Ectodermal cell (in vitro differentiated cells): Measurements from ENCODE around the gene KRT7.

Source experiments
- H3K27ac ChIP-seq: 2 replicates; pipeline ENCODE4 v1.7.0; 2013; ENCODE audit warnings: mild to moderate bottlenecking, low read depth, low read length; ENCODE audit not compliant: insufficient read depth, poor library complexity, severe bottlenecking
- H3K27me3 ChIP-seq: 2 replicates; pipeline ENCODE4 v1.7.0; 2013; ENCODE audit warnings: mild to moderate bottlenecking, low read length; ENCODE audit not compliant: insufficient read depth, control insufficient read depth, poor library complexity, severe bottlenecking
- H3K36me3 ChIP-seq: one replicate; pipeline ENCODE4 v1.7.0; 2013; ENCODE audit warnings: low read length; ENCODE audit not compliant: control insufficient read depth, insufficient read depth
- H3K4me1 ChIP-seq: one replicate; pipeline ENCODE4 v1.7.0; 2013; ENCODE audit warnings: low read length; ENCODE audit not compliant: control insufficient read depth, insufficient read depth
- H3K4me3 ChIP-seq: 2 replicates; pipeline ENCODE4 v1.7.0; 2013; ENCODE audit warnings: low read depth, low read length, control low read depth; ENCODE audit not compliant: insufficient read depth
- H3K9me3 ChIP-seq: 2 replicates; pipeline ENCODE4 v1.7.0; 2013; ENCODE audit warnings: mild to moderate bottlenecking, low read length, moderate library complexity; ENCODE audit not compliant: control insufficient read depth
- WGBS, 2 experiments: methylation state at CpG; one replicate each; pipeline ENCODE4 v1.1.7; 2013; ENCODE audit warnings: missing lambda C conversion rate in 2 of 2; 5-methylcytosine and 5-hydroxymethylcytosine counted together

KRT7 gene

DNA sequence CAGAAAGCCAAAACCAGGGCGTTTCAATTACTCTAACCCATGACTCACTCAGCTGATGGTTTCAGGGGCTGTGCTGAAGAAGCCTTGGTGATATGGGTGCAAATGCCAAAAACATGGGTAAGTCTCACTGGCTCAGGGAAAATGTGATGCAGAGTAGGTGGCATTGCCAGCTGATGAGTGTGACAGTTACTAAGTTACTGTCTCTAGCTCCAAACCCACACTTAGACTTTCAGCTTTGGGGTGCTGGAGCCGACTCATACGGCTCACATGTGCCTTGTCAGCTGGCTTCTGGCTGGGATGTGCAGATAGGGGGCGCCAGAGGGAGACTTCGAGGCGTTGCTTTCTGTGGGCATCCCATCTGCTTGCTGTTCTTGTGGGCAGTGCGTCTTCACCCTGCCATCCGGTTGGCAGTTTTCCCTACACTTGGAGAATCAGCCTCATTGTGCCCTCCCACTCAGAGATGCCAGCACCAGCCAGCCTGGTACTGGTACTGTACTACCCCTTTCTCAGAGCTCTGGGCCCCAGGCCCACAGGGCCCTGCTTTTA is 11.1 kb upstream of the KRT7 start:
- Histone ChIP-seq H3K9me3 (no peaks in the 10 kb centered on the region), H3K27ac (no peak overlapping the region), H3K4me1 (no peaks in the 10 kb centered on the region), H3K27me3 (peaks cover 6% of the 10 kb centered on the region), H3K4me3 (no peak overlapping the region), H3K36me3 (no peaks in the 10 kb centered on the region)
- WGBS, 2 experiments: 24 to 25% methylated on average over 8 of the region's 8 CpGs

DNA sequence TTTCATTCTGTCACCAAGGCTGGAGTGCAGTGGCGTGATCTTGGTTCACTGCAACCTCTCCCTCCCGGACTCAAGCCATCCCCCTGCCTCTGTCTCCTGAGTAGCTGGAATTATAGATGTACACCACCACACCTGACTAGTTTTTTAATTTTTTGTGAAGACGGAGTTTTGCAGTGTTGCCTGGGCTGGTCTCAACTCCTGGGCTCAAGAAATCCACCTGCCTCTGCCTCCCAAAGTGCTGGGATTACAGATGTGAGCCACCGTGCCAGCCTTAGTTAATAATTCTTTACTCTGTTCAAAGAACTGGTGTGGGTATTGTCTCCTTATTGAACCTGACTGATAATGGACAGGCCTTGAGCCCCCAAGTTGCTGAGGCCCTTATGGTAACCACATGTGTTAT is 10.4 kb upstream of the KRT7 start:
- 94 to 98% methylated on average over 4 of the region's 4 CpGs for WGBS, 2 experiments
- Histone ChIP-seq H3K36me3 (no peaks in the 10 kb centered on the region), H3K4me1 (no peaks in the 10 kb centered on the region), H3K9me3 (no peaks in the 10 kb centered on the region), H3K4me3 (no peak overlapping the region), H3K27me3 (peaks cover 6% of the 10 kb centered on the region), H3K27ac (no peak overlapping the region)

DNA sequence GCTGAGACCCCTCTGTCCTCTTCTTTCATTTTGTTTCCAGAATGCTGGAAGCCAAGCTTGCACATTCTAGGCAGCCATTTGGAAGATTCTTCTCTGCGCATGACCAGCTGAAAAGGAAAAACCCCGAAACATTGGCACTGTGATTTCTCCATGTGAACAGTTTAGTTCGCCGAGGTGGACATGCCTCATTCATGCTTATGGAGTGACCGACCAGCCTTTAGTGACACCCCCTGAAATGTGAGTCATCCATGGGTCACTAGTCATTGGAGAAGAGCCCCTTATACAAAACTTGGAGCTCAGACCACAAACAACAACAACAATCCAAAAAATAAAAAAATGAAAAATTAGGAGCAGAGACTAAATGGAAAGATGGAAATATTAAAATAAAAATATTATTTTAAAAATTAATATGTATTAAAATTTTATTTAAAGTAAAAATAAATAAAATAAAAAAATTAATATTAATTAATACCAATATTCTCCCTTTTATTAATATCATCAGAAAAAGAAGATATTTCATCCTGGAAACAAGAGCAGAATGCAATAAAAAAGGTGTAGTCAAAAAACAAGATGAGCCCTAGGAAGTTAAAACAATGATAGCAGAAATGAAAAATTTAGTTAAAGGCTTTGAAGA is 9.5 kb upstream of the KRT7 start:
- H3K9me3 ChIP-seq: no peaks in the 10 kb centered on the region
- no peaks in the 10 kb centered on the region for H3K36me3 ChIP-seq
- WGBS, 2 experiments: 91 to 95% methylated on average over 5 of the region's 5 CpGs

DNA sequence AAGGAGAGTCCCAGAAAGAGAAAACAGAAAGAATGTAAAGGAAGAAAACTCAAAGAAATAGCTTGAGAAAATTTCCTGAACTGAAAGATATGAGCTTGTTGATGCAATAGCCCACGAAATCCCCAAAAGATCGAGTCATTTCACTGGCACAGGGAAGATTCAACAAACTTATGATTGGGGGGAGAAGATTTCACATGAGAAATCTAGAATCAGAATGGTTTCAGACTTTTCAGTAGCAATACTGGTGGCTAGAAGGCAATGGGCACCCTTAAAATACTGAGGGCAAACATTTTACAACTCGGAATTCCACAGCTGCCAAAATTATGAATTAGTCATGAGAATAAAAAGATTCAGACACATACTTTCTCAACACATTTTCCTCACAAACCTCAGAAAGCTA is 8.9 kb upstream of the KRT7 start:
- no peak overlapping the region for H3K4me3 ChIP-seq
- peaks cover 6% of the 10 kb centered on the region for H3K27me3 ChIP-seq
- H3K4me1 ChIP-seq: no peaks in the 10 kb centered on the region
- no peak overlapping the region for H3K27ac ChIP-seq
- H3K36me3 ChIP-seq: no peaks in the 10 kb centered on the region
- WGBS, 2 experiments: 89 to 92% methylated on average over 3 of the region's 3 CpGs
- H3K9me3 ChIP-seq: no peaks in the 10 kb centered on the region

More for the DNA sequence above, 9.5 kb upstream of the KRT7 start:
- Histone ChIP-seq H3K4me3 (no peak overlapping the region), H3K27me3 (peaks cover 6% of the 10 kb centered on the region), H3K4me1 (no peaks in the 10 kb centered on the region), H3K27ac (no peak overlapping the region)

DNA sequence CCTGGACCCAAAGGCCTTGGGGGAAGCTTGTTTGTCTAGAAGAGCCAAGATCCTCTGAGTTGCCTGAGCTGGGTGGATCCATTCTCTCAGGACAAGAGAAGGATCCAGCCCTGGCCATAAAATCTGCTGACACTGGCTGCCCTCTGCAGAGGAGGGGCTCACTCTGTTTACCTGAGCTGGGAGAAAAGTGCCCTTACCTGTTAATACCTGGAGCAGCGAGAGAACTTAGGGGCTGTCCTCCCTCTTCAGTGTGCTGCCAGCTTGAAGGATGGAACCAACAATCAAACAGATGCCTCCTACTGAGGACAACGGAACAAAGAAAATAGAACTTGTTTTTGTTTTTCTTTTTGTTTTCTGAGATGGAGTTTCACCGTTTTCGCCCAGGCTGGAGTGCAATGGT is 7.3 kb upstream of the KRT7 start:
- 85 to 91% methylated on average over 4 of the region's 4 CpGs for WGBS, 2 experiments
- H3K4me1 ChIP-seq: no peaks in the 10 kb centered on the region
- no peaks in the 10 kb centered on the region for H3K9me3 ChIP-seq
- peaks cover 6% of the 10 kb centered on the region for H3K27me3 ChIP-seq
- H3K36me3 ChIP-seq: no peaks in the 10 kb centered on the region
- no peak overlapping the region for H3K4me3 ChIP-seq
- no peak overlapping the region for H3K27ac ChIP-seq

DNA sequence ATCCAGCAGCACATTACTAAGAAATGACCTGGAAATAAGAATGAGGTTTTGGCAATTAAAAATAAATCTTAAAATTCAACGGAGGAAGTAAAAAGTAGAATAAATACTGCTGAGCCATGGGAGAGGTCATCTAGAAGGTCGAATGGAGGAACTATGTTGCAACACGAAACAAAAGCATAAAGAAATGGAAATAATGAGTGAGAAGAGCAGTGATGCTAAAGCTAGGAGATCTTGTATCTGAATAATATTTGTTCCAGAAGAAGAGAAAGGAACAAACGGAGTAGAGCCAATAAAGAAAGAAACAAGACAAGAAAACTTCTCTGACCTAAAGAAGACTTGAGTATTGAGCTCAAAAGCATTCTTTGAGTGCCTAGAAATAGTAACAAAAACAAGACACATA is 6.6 kb upstream of the KRT7 start:
- Histone ChIP-seq H3K4me1 (peaks cover 4% of the 10 kb centered on the region), H3K4me3 (no peak overlapping the region), H3K27ac (no peak overlapping the region), H3K9me3 (no peaks in the 10 kb centered on the region), H3K36me3 (no peaks in the 10 kb centered on the region), H3K27me3 (peaks cover 12% of the 10 kb centered on the region)
- 90 to 94% methylated on average over 4 of the region's 4 CpGs for WGBS, 2 experiments

DNA sequence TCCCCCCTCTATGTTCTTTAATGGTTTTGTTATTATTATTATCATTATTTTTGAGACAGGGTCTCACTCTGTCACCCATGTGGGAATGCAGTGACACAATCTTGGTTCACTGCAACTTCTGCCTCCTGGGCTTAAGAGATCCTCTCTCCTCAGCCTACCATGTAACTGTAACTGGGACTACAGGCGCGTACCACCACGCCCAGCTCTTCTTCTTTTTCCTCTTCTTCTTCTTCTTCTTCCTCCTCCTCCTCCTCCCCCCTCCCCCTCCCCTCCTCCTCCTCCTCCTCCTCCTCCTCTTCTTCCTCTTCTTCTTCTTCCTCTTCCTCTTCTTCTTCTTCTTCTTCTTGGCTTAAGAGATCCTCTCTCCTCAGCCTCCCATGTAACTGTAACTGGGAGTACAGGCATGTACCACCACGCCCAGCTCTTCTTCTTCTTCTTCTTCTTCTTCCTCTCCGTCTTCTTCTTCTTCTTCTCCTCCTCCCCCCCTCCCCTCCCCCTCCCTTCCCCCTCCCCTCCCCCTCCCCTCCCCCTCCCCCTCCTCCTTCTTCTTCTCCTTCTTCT is 5.4 kb upstream of the KRT7 start:
- Histone ChIP-seq H3K36me3 (no peaks in the 10 kb centered on the region), H3K9me3 (no peaks in the 10 kb centered on the region), H3K27me3 (peaks cover 19% of the 10 kb centered on the region), H3K27ac (no peak overlapping the region), H3K4me3 (no peak overlapping the region), H3K4me1 (peaks cover 10% of the 10 kb centered on the region)
- 77 to 78% methylated on average over 4 of the region's 5 CpGs for WGBS, 2 experiments

DNA sequence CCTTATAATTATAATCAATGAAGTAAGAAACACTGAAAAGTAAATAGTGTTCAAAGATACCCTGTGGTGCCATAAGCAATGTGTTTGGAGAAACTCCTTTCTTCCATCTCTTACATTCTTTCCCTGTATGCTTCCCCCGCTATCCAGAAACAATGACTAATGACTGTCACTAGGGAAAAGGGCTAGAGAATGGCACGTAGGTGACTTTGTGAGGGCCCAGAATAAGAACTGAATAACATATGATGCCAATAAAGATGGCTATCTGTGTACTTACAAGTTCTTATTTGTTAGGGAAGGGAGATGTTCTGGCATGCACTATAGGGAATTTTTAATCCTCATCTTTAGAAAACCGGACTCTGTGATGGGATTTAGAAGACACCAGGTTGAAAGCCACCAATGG is 4.7 kb upstream of the KRT7 start:
- no peak overlapping the region for H3K4me3 ChIP-seq
- peaks cover 14% of the 10 kb centered on the region for H3K4me1 ChIP-seq
- H3K9me3 ChIP-seq: no peaks in the 10 kb centered on the region
- no peak overlapping the region for H3K27ac ChIP-seq
- 75 to 76% methylated on average over 3 of the region's 3 CpGs for WGBS, 2 experiments
- H3K36me3 ChIP-seq: no peaks in the 10 kb centered on the region
- peaks cover 26% of the 10 kb centered on the region for H3K27me3 ChIP-seq

DNA sequence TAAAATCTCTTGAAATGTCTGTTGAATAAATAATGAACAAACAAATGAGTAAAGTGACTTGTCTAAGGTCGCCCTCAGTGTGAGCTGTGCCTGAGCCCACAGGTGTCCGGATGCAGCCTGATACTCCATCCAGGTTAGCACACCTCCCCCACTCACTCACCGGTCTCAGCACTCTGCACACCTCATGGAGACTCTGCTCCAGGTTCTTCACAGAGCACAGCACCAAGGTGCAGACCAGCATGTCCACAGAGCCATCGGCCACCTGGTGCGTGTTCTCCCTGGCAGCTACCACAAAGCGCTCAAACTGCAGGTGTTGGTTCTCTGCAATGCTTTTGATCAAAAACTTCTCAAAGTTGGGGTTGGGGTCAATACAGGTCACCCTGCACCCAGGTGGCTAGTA is 4.1 kb upstream of the KRT7 start:
- Histone ChIP-seq H3K27ac (no peak overlapping the region), H3K36me3 (no peaks in the 10 kb centered on the region), H3K4me1 (peaks cover 19% of the 10 kb centered on the region), H3K27me3 (peaks cover 32% of the 10 kb centered on the region), H3K9me3 (no peaks in the 10 kb centered on the region), H3K4me3 (no peak overlapping the region)
- WGBS, 2 experiments: 91 to 92% methylated on average over 6 of the region's 6 CpGs

DNA sequence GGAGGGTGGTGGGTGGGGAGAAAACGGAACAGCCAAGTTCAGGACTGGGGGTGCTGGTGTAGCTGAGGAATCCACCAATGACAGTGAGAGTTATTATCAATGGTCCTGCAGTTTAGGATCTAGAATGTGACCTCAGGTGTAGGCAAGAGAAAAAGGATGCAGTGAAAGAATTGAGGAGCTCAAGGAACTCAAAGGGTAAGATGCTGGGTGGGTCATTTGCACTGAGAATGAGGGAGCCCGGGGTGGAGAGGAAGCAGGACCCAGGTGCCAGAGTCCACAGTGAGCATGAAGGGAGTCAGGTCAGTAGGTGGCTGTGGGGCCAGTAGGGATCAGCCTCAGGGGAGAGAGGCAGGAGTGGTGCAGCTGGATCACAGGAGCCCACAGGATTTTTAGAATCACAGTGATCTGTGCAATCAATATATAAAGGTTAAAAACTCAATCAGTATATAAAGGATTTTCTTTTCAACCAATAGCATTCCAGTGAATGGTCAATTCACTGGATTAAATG is 3.2 kb upstream of the KRT7 start:
- Histone ChIP-seq H3K36me3 (no peaks in the 10 kb centered on the region), H3K27me3 (peaks cover 36% of the 10 kb centered on the region), H3K9me3 (no peaks in the 10 kb centered on the region), H3K27ac (no peak overlapping the region), H3K4me1 (peaks cover 19% of the 10 kb centered on the region), H3K4me3 (no peak overlapping the region)
- WGBS, 2 experiments: 93% methylated on average over 2 of the region's 2 CpGs
